Cardiac fibroblast (primary cell): Measurements from ENCODE around the gene NSA2.
A peak's percentile ranks its signal among the peaks of the same experiment; 100 is the strongest.
"Not testable (repeated sequence)": the region's sequence is repeated elsewhere in the genome, so short reads cannot be mapped to it uniquely, and the experiment has no call there.

Experiments used
- DNase-seq, 2 donors: peaks; one replicate each; pipeline versions ENCODE4 v3.0.0 to v3.0.0-alpha.2; 2010; ENCODE audit warnings: low read depth in 2 of 2
- H3K4me3 ChIP-seq, 2 donors: replicated peaks in 1 of 2; 1 replicate in 1 of 2; 2 replicates in 1 of 2; pipeline ENCODE4 v1.5.1; 2011; ENCODE audit warnings: low read depth in 2 of 2, low read length in 2 of 2, mild to moderate bottlenecking in 2 of 2, moderate library complexity in 1 of 2
- TF ChIP-seq, protein P1 (sequence below): IDR thresholded peaks from one replicate; pipeline ENCODE4 v1.5.1; 2011; ENCODE audit warnings: low read depth, mild to moderate bottlenecking, low read length, inconsistent platforms

Gene NSA2

DNA sequence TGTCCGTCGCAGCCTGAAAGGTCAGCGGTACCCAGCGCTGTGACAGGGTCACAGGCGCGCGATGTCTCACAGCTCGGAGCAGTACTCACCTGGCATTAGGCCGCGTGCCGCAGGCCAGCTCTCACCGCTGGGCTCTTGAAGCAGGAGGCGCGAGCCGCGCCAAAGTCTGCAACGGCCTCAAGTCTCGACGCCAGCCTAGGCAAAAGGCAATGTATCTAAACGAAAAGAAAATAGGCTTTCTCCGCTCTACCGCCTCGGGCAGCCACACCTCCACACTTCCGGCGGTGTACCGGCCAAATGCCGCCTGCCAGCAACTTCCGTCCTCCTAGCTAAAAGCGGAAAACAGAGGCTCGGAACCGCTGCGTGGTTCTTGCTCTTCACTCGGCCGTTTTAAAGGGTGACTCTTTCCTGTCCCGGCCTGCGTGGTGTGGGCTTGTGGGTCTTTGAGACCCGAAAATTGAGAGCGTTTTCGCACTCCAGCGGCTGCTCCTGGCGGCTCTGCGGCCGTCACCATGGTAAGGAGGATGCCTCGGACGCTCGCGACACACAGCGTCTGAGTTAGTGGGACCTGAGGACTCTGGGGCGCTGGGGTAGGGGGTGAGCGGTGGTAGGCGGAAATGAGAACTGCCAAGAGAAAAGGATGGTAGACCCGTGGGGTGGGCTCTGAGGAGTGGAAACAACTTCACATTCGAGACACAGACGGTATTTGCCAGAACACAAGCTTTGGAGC, at the start of gene NSA2, which contains the start of gene GFM2:
Gene NSA2, plus strand, starts transcription at position 401 of the 730 bp plus-strand sequence. Its CDS starts 112 bp downstream, at position 513.
Gene GFM2, minus strand, starts transcription at position 269 of the 730 bp plus-strand sequence. CDS start 3,375 bp downstream, outside the sequence.
- TF ChIP-seq, protein P1, sequence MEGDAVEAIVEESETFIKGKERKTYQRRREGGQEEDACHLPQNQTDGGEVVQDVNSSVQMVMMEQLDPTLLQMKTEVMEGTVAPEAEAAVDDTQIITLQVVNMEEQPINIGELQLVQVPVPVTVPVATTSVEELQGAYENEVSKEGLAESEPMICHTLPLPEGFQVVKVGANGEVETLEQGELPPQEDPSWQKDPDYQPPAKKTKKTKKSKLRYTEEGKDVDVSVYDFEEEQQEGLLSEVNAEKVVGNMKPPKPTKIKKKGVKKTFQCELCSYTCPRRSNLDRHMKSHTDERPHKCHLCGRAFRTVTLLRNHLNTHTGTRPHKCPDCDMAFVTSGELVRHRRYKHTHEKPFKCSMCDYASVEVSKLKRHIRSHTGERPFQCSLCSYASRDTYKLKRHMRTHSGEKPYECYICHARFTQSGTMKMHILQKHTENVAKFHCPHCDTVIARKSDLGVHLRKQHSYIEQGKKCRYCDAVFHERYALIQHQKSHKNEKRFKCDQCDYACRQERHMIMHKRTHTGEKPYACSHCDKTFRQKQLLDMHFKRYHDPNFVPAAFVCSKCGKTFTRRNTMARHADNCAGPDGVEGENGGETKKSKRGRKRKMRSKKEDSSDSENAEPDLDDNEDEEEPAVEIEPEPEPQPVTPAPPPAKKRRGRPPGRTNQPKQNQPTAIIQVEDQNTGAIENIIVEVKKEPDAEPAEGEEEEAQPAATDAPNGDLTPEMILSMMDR, result no peak
- peak; percentile 93 to 96 for DNase-seq

DNA sequence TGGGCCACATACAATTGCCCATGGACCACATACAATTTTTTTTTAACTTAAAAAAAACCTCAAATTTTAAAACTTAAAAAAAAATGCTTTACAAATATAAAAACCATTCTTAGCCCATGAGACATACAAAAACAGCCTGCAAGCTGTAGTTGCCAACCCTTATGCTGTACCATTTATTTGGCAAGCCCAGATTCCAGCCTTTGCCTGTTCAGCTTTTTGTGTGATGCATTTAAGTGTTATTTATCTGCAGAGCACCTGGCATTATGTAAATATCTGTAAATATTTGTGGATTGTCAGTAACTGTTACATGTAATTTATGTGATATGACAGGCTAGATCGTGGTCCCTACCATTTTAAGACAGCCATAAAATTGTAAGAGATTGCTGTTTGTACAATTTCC, 49.5 kb upstream of the NSA2 start:
- no peak overlapping the region for H3K4me3 ChIP-seq
- TF ChIP-seq, protein P1, result no peak

More for the DNA sequence above, at the start of gene NSA2, which contains the start of gene GFM2:
- peak within 1 kb of the TSS; percentile 93 to 100 for H3K4me3 ChIP-seq

DNA sequence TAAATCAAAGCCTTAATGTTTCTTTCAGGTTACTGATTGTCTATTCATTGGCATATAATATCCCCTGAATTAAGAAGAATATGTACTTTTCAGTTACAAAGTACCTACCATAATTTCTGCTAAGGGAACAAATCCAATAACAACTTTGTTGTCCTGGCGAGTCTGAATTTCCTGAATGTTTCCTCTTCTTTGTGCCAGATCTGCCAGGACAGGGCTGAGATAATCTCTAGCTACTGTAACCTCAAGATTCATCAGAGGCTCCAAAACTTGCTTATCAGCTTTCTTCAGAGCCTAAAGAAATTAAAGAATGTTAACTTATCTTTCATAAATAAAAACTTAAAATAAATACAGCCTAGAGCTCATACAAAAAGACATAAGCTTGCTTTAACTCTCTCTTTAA, 44.8 kb upstream of the NSA2 start:
- no peak overlapping the region for H3K4me3 ChIP-seq
- TF ChIP-seq, protein P1, result no peak
- DNase-seq, result no peak

More for the DNA sequence above, 49.5 kb upstream of the NSA2 start:
- no peak for DNase-seq

DNA sequence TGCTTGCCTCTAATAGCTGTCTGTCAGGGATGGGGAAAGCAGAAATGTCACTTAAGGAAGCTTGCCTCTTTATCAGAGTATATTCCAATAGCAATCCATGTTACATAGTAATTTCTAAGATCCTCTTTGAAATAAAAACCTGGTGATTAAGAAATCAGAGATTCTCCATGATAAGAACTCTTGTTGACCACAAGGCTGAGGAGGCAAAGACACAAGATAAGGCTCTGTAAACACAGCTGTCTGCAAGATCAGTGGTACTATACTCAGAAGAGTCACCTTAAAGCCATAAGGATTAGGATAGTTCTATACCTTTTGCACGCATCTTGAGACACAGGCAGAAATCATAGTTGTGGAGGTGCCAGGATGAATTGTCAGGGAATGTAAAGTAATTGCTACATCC, 41.7 kb upstream of the NSA2 start:
- no peak for DNase-seq
- TF ChIP-seq, protein P1, result no peak
- no peak overlapping the region for H3K4me3 ChIP-seq

DNA sequence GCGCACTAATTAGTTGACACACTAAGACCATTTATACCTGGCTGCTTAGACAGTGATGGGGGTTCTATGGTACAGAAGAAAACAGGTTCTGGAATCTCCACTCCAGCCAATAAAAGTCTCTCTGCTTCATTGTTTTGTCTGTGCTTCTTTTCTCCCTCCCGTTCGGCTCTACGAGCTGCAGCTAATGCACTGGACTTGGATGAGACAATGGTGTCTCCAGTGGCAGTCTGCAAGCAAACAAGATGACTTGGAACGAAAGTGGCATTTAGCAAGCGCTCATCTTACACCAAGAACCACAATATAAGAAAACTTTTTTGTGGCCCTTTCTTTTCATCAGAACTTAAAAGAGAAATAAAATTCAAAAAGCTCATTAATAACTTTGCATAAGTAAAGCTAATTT, 30.3 kb upstream of the NSA2 start:
- TF ChIP-seq, protein P1, result no peak
- no peak for DNase-seq
- H3K4me3 ChIP-seq, result no peak overlapping the region

DNA sequence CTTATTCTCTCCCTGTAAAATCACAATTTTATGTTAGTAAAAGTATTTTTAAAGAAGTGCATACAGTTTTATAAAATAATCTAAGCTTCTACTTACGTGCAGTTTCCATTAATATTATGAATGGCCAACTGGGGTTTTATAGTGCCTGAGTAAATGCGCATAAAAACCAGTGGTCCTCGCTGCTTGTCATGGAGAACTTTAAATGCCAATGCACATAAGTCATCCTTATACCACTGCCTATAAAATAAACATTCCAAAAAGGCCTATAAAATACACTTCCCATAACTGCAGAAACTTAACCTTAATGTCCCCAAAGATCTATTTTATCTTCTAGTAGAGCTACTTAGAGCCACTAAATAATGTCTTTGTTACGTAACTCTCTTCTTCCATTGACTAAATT, 28.6 kb upstream of the NSA2 start:
- no peak overlapping the region for H3K4me3 ChIP-seq
- TF ChIP-seq, protein P1, result no peak
- DNase-seq, result no peak

DNA sequence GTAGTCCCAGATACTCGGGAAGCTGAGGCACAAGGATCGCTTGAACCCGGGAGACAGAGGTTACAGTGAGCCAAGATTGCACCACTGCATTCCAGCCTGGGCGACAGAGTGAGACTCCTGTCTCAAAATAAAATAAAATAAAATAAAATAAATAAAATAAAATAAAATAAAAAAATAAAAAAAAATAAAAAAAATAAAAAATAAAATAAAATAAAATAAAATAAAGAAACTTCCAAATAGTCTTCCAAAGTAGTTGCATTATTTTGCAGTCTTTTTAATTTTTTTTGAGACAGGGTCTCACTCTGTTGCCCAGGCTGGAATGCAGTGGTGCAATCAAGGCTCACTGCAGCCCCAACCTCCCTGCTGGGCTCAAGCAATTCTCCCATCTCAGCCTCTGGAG, 18.3 kb upstream of the NSA2 start:
- not testable (repeated sequence) for DNase-seq, H3K4me3 ChIP-seq
